Neural progenitor cell (in vitro differentiated cells): ENCODE results near the gene CCDC8. TPM values are rescaled to one million over a fixed set of nuclear protein-coding genes. Genes with fewer than 3 reads are reported as not detected.

Source experiments
- DNase-seq: peaks from one replicate; pipeline ENCODE4 v3.0.0-alpha.2; 2016; ENCODE audit warnings: low spot score
- H2AFZ ChIP-seq: fragments of 200-600 bp; sonication (generic); replicated peaks from 2 replicates; pipeline ENCODE4 v1.6.1; 2016; ENCODE audit warnings: antibody characterized with exemption
- H3F3A ChIP-seq: fragments of 200-600 bp; sonication (generic); 2 replicates; pipeline ENCODE4 v1.6.1; 2016; ENCODE audit warnings: antibody characterized with exemption, low read depth
- H3K27ac ChIP-seq: fragments of 200-600 bp; sonication (generic); 2 replicates; pipeline ENCODE4 v1.5.1; 2016; ENCODE audit warnings: mild to moderate bottlenecking
- H3K27me3 ChIP-seq: fragments of 200-600 bp; sonication (generic); 2 replicates; pipeline ENCODE4 v1.6.1; 2016; ENCODE audit warnings: mild to moderate bottlenecking, moderate library complexity
- H3K36me3 ChIP-seq: fragments of 200-600 bp; sonication (generic); 2 replicates; pipeline ENCODE4 v1.5.1; 2016
- H3K4me1 ChIP-seq: fragments of 200-600 bp; sonication (generic); 2 replicates; pipeline ENCODE4 v1.6.1; 2016; ENCODE audit warnings: mixed run types
- H3K4me2 ChIP-seq: fragments of 200-600 bp; sonication (generic); 2 replicates; pipeline ENCODE4 v1.6.1; 2016
- H3K4me3 ChIP-seq: fragments of 200-600 bp; sonication (generic); 2 replicates; pipeline ENCODE4 v1.5.1; 2016
- H3K79me2 ChIP-seq: fragments of 200-600 bp; sonication (generic); 2 replicates; pipeline ENCODE4 v1.6.1; 2016; ENCODE audit warnings: low read depth
- H3K9ac ChIP-seq: fragments of 200-600 bp; sonication (generic); 2 replicates; pipeline ENCODE4 v1.6.1; 2016
- H3K9me3 ChIP-seq: fragments of 200-600 bp; sonication (generic); 2 replicates; pipeline ENCODE4 v1.5.1; 2016; ENCODE audit warnings: low read depth
- H4K20me1 ChIP-seq: fragments of 200-600 bp; sonication (generic); 2 replicates; pipeline ENCODE4 v1.6.1; 2016; ENCODE audit warnings: low read depth
- H3K27ac Mint-ChIP-seq: 3 replicates; pipeline ENCODE4 v1.8.0; 2021; ENCODE audit warnings: mixed read lengths
- H3K27me3 Mint-ChIP-seq: 2 replicates; pipeline ENCODE4 v1.8.0; 2022; ENCODE audit warnings: low read depth, mild to moderate bottlenecking, inconsistent platforms, moderate library complexity, mixed read lengths; ENCODE audit not compliant: insufficient read depth
- H3K36me3 Mint-ChIP-seq: 3 replicates; pipeline ENCODE4 v1.8.0; 2021; ENCODE audit warnings: mixed read lengths
- H3K4me1 Mint-ChIP-seq: 3 replicates; pipeline ENCODE4 v1.8.0; 2021; ENCODE audit warnings: mixed read lengths
- H3K4me3 Mint-ChIP-seq: 3 replicates; pipeline ENCODE4 v1.8.0; 2021; ENCODE audit warnings: mild to moderate bottlenecking, moderate library complexity, mixed read lengths
- H3K9me3 Mint-ChIP-seq: 3 replicates; pipeline ENCODE4 v1.8.0; 2020; ENCODE audit warnings: mixed read lengths
- EZH2 ChIP-seq: fragments of 200-600 bp; sonication (generic); IDR thresholded peaks from 2 replicates; pipeline ENCODE4 v1.6.1; 2017; ENCODE audit warnings: antibody characterized with exemption, mild to moderate bottlenecking, moderate library complexity
- EZH2phosphoT487 ChIP-seq: fragments of 200-600 bp; sonication (generic); IDR thresholded peaks from 2 replicates; pipeline ENCODE4 v1.6.1; 2017; ENCODE audit warnings: antibody characterized with exemption
- total RNA-seq: library from RNA; depleted of rRNA; stranded (reverse); fragments of >200 nt; gene quantifications from 2 replicates; pipeline ENCODE4 v1.2.3, GENCODE V29; 2015; ENCODE audit warnings: low replicate concordance
- TF ChIP-seq, protein P1 (sequence below): fragments of 200-600 bp; sonication (generic); IDR thresholded peaks from 2 replicates; pipeline ENCODE4 v1.5.1; 2017; ENCODE audit warnings: antibody characterized with exemption, mild to moderate bottlenecking

Gene CCDC8
- total RNA-seq, 1 donor from 2014 or later = 2.8 TPM

DNA sequence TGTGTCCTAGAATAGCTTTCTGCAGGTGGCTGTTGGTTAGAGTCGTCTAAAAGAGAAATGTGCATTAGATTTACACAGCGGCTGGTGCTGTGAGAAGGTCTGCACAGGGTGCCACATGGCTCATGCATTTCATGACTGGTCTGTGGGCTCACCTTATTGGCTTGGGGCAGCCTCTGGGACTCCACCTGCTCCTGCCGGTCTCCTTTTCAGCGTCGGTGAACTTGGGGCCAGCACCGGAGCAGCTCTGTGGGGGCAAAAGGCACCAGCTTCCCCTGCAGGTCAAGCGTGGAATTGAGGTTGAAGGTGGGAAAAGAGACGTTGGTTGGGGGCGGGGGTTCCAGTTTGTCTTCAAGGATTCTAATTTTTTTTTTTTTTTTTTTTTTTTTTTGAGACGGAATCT, 18.5 kb upstream of the CCDC8 start:
- peaks cover 7% of the 10 kb centered on the region for H3K4me1 ChIP-seq
- H3K4me3 Mint-ChIP-seq = peak overlapping the region; percentile 13
- no peak overlapping the region for H3K4me3 ChIP-seq
- peaks cover 38% of the 10 kb centered on the region for H3K4me1 Mint-ChIP-seq
- H3K9me3 Mint-ChIP-seq = peaks cover 2% of the 10 kb centered on the region
- no peak overlapping the region for H2AFZ ChIP-seq
- H3K79me2 ChIP-seq = no peaks in the 10 kb centered on the region
- H3K9me3 ChIP-seq = no peaks in the 10 kb centered on the region
- H3F3A ChIP-seq = peaks cover 19% of the 10 kb centered on the region
- no peaks in the 10 kb centered on the region for H4K20me1 ChIP-seq
- no peaks in the 10 kb centered on the region for H3K36me3 Mint-ChIP-seq
- peak overlapping the region; percentile 11 for H3K27ac Mint-ChIP-seq
- H3K27me3 Mint-ChIP-seq = peaks cover 17% of the 10 kb centered on the region
- no peak overlapping the region for H3K9ac ChIP-seq
- no peak overlapping the region for H3K27ac ChIP-seq
- DNase-seq = no peak
- TF ChIP-seq, protein P1, sequence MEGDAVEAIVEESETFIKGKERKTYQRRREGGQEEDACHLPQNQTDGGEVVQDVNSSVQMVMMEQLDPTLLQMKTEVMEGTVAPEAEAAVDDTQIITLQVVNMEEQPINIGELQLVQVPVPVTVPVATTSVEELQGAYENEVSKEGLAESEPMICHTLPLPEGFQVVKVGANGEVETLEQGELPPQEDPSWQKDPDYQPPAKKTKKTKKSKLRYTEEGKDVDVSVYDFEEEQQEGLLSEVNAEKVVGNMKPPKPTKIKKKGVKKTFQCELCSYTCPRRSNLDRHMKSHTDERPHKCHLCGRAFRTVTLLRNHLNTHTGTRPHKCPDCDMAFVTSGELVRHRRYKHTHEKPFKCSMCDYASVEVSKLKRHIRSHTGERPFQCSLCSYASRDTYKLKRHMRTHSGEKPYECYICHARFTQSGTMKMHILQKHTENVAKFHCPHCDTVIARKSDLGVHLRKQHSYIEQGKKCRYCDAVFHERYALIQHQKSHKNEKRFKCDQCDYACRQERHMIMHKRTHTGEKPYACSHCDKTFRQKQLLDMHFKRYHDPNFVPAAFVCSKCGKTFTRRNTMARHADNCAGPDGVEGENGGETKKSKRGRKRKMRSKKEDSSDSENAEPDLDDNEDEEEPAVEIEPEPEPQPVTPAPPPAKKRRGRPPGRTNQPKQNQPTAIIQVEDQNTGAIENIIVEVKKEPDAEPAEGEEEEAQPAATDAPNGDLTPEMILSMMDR = peak; percentile 31
- TF ChIP-seq EZH2phosphoT487 = no peak
- no peaks in the 10 kb centered on the region for H3K36me3 ChIP-seq
- peaks cover 28% of the 10 kb centered on the region for H3K27me3 ChIP-seq
- no peak overlapping the region for H3K4me2 ChIP-seq

DNA sequence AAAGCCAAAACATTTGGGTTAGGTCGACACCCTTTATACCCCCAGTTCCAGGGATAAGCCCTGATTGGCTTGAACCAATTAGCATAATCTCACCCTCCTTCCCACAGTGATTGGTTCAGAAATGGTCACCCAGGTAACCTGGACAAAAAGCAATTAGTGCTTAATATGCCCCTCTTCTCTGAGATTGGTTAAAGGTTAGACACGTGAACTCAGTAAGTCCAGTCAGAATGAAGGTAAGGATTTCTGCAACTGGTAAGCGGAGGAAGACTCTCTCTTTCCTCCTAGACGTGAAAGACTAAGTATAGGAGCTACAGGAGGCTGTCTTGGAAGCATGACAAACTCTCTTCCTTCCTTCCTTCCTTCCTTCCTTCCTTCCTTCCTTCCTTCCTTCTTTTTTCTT, 16.6 kb upstream of the CCDC8 start:
- peaks cover 2% of the 10 kb centered on the region for H3K9me3 Mint-ChIP-seq
- peak overlapping the region; percentile 34 for H3K4me3 Mint-ChIP-seq
- Histone ChIP-seq H3K79me2 (no peaks in the 10 kb centered on the region), H3K4me1 (peaks cover 7% of the 10 kb centered on the region), H3K9me3 (no peaks in the 10 kb centered on the region), H3K27me3 (peaks cover 41% of the 10 kb centered on the region), H2AFZ (no peak overlapping the region), H3K4me3 (no peak overlapping the region), H3F3A (peaks cover 23% of the 10 kb centered on the region), H3K9ac (no peak overlapping the region), H3K4me2 (no peak overlapping the region), H3K36me3 (no peaks in the 10 kb centered on the region), H4K20me1 (no peaks in the 10 kb centered on the region), H3K27ac (no peak overlapping the region)
- H3K27me3 Mint-ChIP-seq = peaks cover 16% of the 10 kb centered on the region
- no peak for DNase-seq
- TF ChIP-seq EZH2 (no peak), EZH2phosphoT487 (no peak)
- TF ChIP-seq, protein P1 = no peak
- H3K27ac Mint-ChIP-seq = no peak overlapping the region
- peaks cover 50% of the 10 kb centered on the region for H3K4me1 Mint-ChIP-seq
- H3K36me3 Mint-ChIP-seq = no peaks in the 10 kb centered on the region

- Histone ChIP-seq H4K20me1 (no peaks in the 10 kb centered on the region), H3K4me2 (peak within 1 kb of the TSS; percentile 93), H3F3A (peaks cover 23% of the 10 kb centered on the region), H3K9ac (no peak within 1 kb of the TSS), H2AFZ (no peak within 1 kb of the TSS), H3K9me3 (no peaks in the 10 kb centered on the region), H3K27me3 (peaks cover 46% of the 10 kb centered on the region), H3K79me2 (no peaks in the 10 kb centered on the region), H3K36me3 (no peaks in the 10 kb centered on the region), H3K4me1 (peaks cover 7% of the 10 kb centered on the region), H3K4me3 (peak within 1 kb of the TSS; percentile 44), H3K27ac (no peak within 1 kb of the TSS)
- peaks cover 53% of the 10 kb centered on the region for H3K4me1 Mint-ChIP-seq
- H3K9me3 Mint-ChIP-seq = peaks cover under 1% of the 10 kb centered on the region
- peak within 1 kb of the TSS; percentile 14 for H3K27ac Mint-ChIP-seq
- H3K27me3 Mint-ChIP-seq = peaks cover 13% of the 10 kb centered on the region
- H3K36me3 Mint-ChIP-seq = no peaks in the 10 kb centered on the region
- H3K4me3 Mint-ChIP-seq = peak within 1 kb of the TSS; percentile 81
- DNase-seq = peak; percentile 97
- no peak for TF ChIP-seq EZH2phosphoT487
- TF ChIP-seq, protein P1 = no peak
- TF ChIP-seq EZH2 = no peak
Measured at GRCh38 chr19:46428239-46429135, 15.1 kb upstream of the CCDC8 start, which contains the start of gene PNMA8C. Gene PNMA8C (minus strand): TSS chr19:46428936. CDS start chr19:46428359, 577 bp downstream.
